Islet precursor cell (in vitro differentiated cells): Measurements from ENCODE around the gene VEPH1.

Experiments used
- DNase-seq: peaks from one replicate; pipeline ENCODE4 v3.0.0-alpha.2; 2018

The VEPH1 gene

GRCh38 chr3:157502916-157503595 lies at the start of gene VEPH1:
TSS of gene VEPH1 (minus strand) at chr3:157503416. CDS start at chr3:157495349, 8,067 bp downstream.
- peak; percentile 81 for DNase-seq

GRCh38 chr3:157551961-157552360 lies 48.7 kb upstream of the VEPH1 start:
- no peak for DNase-seq

- DNase-seq = no peak
Observed at GRCh38 chr3:157549498-157549897, 46.3 kb upstream of the VEPH1 start.

GRCh38 chr3:157544501-157545130 lies 41.4 kb upstream of the VEPH1 start:
- no peak for DNase-seq

GRCh38 chr3:157543501-157544035 lies 40.4 kb upstream of the VEPH1 start:
- no peak for DNase-seq

- DNase-seq = peak; percentile 92
Observed at GRCh38 chr3:157542711-157543500, 39.7 kb upstream of the VEPH1 start.

GRCh38 chr3:157541506-157542236 lies 38.5 kb upstream of the VEPH1 start:
- DNase-seq = no peak

GRCh38 chr3:157540656-157541055 lies 37.4 kb upstream of the VEPH1 start:
- no peak for DNase-seq

GRCh38 chr3:157535667-157536066 lies 32.5 kb upstream of the VEPH1 start:
- no peak for DNase-seq

GRCh38 chr3:157534725-157535161 lies 31.5 kb upstream of the VEPH1 start:
- DNase-seq = no peak

GRCh38 chr3:157533298-157534070 lies 30.3 kb upstream of the VEPH1 start:
- no peak for DNase-seq

GRCh38 chr3:157532529-157533297 lies 29.5 kb upstream of the VEPH1 start:
- no peak for DNase-seq

- no peak for DNase-seq
Observed at GRCh38 chr3:157531771-157532170, 28.6 kb upstream of the VEPH1 start.

GRCh38 chr3:157531301-157531660 lies 28.1 kb upstream of the VEPH1 start:
- DNase-seq = no peak

GRCh38 chr3:157530637-157531300 lies 27.6 kb upstream of the VEPH1 start:
- no peak for DNase-seq

- DNase-seq = no peak
Observed at GRCh38 chr3:157529751-157530150, 26.5 kb upstream of the VEPH1 start.

- DNase-seq = no peak
Observed at GRCh38 chr3:157529085-157529484, 25.9 kb upstream of the VEPH1 start.

GRCh38 chr3:157527131-157527881 lies 24.1 kb upstream of the VEPH1 start:
- DNase-seq = no peak

GRCh38 chr3:157526036-157526435 lies 22.8 kb upstream of the VEPH1 start:
- DNase-seq = no peak

GRCh38 chr3:157523814-157524213 lies 20.6 kb upstream of the VEPH1 start:
- DNase-seq = no peak
